SJCRH30 (cell line): ENCODE data around the gene OR5H15. TPM values are rescaled to one million over a fixed set of nuclear protein-coding genes. Genes with fewer than 3 reads are reported as not detected.
"Not testable (repeated sequence)": the region's sequence is repeated elsewhere in the genome, so short reads cannot be mapped to it uniquely, and the experiment has no call there.

Experiments used
- DNase-seq, 2 experiments: peaks; one replicate each; pipeline ENCODE4 v3.0.0-alpha.2; 2015 to 2020
- H3K27ac ChIP-seq: fragments of 250-450 bp; sonication (Bioruptor Pico); 2 replicates; pipeline ENCODE4 v1.5.1; 2020; ENCODE audit warnings: mild to moderate bottlenecking, moderate library complexity
- H3K27me3 ChIP-seq: fragments of 250-450 bp; sonication (Bioruptor Pico); 2 replicates; pipeline ENCODE4 v1.5.1; 2020; ENCODE audit warnings: mild to moderate bottlenecking, moderate library complexity
- H3K36me3 ChIP-seq: fragments of 250-450 bp; sonication (Bioruptor Pico); 2 replicates; pipeline ENCODE4 v1.5.1; 2020; ENCODE audit warnings: mild to moderate bottlenecking, moderate library complexity
- H3K4me1 ChIP-seq: fragments of 250-450 bp; sonication (Bioruptor Pico); 2 replicates; pipeline ENCODE4 v1.5.1; 2020; ENCODE audit warnings: mild to moderate bottlenecking, moderate library complexity
- H3K4me3 ChIP-seq: fragments of 250-450 bp; sonication (Bioruptor Pico); 2 replicates; pipeline ENCODE4 v1.5.1; 2020; ENCODE audit warnings: mild to moderate bottlenecking, moderate library complexity
- H3K9me3 ChIP-seq: fragments of 250-450 bp; sonication (Bioruptor Pico); replicated peaks from 2 replicates; pipeline ENCODE4 v1.5.1; 2020; ENCODE audit warnings: mild to moderate bottlenecking, moderate library complexity
- total RNA-seq: library from RNA; depleted of rRNA; stranded (reverse); fragments of >200 nt; shearing (Covaris generic); gene quantifications from 2 replicates; pipeline ENCODE4 v1.2.3, GENCODE V29; 2014; rRNA removed

The OR5H15 gene
- total RNA-seq = not detected in 2 replicates

- Histone ChIP-seq H3K4me3 (no peak within 1 kb of the TSS), H3K4me1 (no peaks in the 10 kb centered on the region), H3K27ac (no peak within 1 kb of the TSS), H3K9me3 (no peaks in the 10 kb centered on the region), H3K36me3 (no peaks in the 10 kb centered on the region), H3K27me3 (no peaks in the 10 kb centered on the region)
- DNase-seq = no peak
These were observed at the start of gene OR5H15 for GRCh38 chr3:98166396-98166795. Gene OR5H15 (plus strand): TSS chr3:98166696. CDS start chr3:98168700, 2,004 bp downstream.

GRCh38 chr3:98130421-98130820 is 36.1 kb upstream of the OR5H15 start, which contains the start of gene OR5H1:
Gene OR5H1 (plus strand): TSS chr3:98130721. CDS start chr3:98132698, 1,977 bp downstream.
- Histone ChIP-seq H3K4me1 (no peaks in the 10 kb centered on the region), H3K27me3 (no peaks in the 10 kb centered on the region), H3K27ac (no peak within 1 kb of the TSS), H3K36me3 (no peaks in the 10 kb centered on the region), H3K9me3 (no peaks in the 10 kb centered on the region), H3K4me3 (no peak within 1 kb of the TSS)
- DNase-seq = no peak

GRCh38 chr3:98136631-98137030 is 29.9 kb upstream of the OR5H15 start:
- Histone ChIP-seq H3K9me3 (no peaks in the 10 kb centered on the region), H3K4me1 (no peaks in the 10 kb centered on the region), H3K27me3 (no peaks in the 10 kb centered on the region), H3K27ac (no peak overlapping the region), H3K4me3 (no peak overlapping the region), H3K36me3 (no peaks in the 10 kb centered on the region)
- peak in 1 of 2 experiments; percentile 5 for DNase-seq

- not testable (repeated sequence) for H3K4me3 ChIP-seq, H3K4me1 ChIP-seq, DNase-seq, H3K9me3 ChIP-seq, H3K27me3 ChIP-seq, H3K27ac ChIP-seq, H3K36me3 ChIP-seq
These were observed 28.5 kb upstream of the OR5H15 start for GRCh38 chr3:98137826-98138557.

GRCh38 chr3:98140531-98140930 is 26.0 kb upstream of the OR5H15 start:
- H3K9me3 ChIP-seq = no peaks in the 10 kb centered on the region
- H3K4me3 ChIP-seq = no peak overlapping the region
- no peaks in the 10 kb centered on the region for H3K36me3 ChIP-seq
- no peaks in the 10 kb centered on the region for H3K4me1 ChIP-seq
- no peaks in the 10 kb centered on the region for H3K27me3 ChIP-seq
- no peak overlapping the region for H3K27ac ChIP-seq
- DNase-seq = no peak

- H3K36me3 ChIP-seq = no peaks in the 10 kb centered on the region
- H3K4me1 ChIP-seq = no peaks in the 10 kb centered on the region
- no peaks in the 10 kb centered on the region; the same call in 1 of the 2 replicates for H3K27me3 ChIP-seq
- H3K27ac ChIP-seq = no peak within 1 kb of the TSS
- no peak for DNase-seq
- no peaks in the 10 kb centered on the region for H3K9me3 ChIP-seq
- H3K4me3 ChIP-seq = no peak within 1 kb of the TSS
These were observed 19.3 kb upstream of the OR5H15 start, which contains the start of gene OR5H14 for GRCh38 chr3:98147179-98147578. Gene OR5H14 (plus strand): TSS chr3:98147479. CDS start chr3:98149386, 1,907 bp downstream.

GRCh38 chr3:98148751-98149150 is 17.7 kb upstream of the OR5H15 start:
- H3K4me3 ChIP-seq = no peak overlapping the region
- H3K36me3 ChIP-seq = no peaks in the 10 kb centered on the region
- no peaks in the 10 kb centered on the region for H3K4me1 ChIP-seq
- DNase-seq = no peak
- no peaks in the 10 kb centered on the region for H3K9me3 ChIP-seq
- no peaks in the 10 kb centered on the region; the same call in 1 of the 2 replicates for H3K27me3 ChIP-seq
- H3K27ac ChIP-seq = no peak overlapping the region

GRCh38 chr3:98149456-98149855 is 17.0 kb upstream of the OR5H15 start:
- H3K4me3 ChIP-seq, H3K9me3 ChIP-seq, H3K27ac ChIP-seq, H3K36me3 ChIP-seq, H3K27me3 ChIP-seq, DNase-seq, H3K4me1 ChIP-seq: not testable (repeated sequence)

GRCh38 chr3:98151241-98151640 is 15.3 kb upstream of the OR5H15 start:
- Histone ChIP-seq H3K9me3 (no peaks in the 10 kb centered on the region), H3K36me3 (no peaks in the 10 kb centered on the region), H3K27me3 (no peaks in the 10 kb centered on the region; the same call in 1 of the 2 replicates), H3K4me3 (no peak overlapping the region), H3K4me1 (no peaks in the 10 kb centered on the region), H3K27ac (no peak overlapping the region)
- DNase-seq = no peak

GRCh38 chr3:98171071-98171470 is 4.6 kb downstream of the OR5H15 start:
- Histone ChIP-seq H3K9me3 (no peaks in the 10 kb centered on the region), H3K27me3 (no peaks in the 10 kb centered on the region), H3K4me1 (no peaks in the 10 kb centered on the region; the same call in 1 of the 2 replicates), H3K36me3 (no peaks in the 10 kb centered on the region), H3K27ac (no peak overlapping the region), H3K4me3 (no peak overlapping the region)
- DNase-seq = no peak

GRCh38 chr3:98172621-98173020 is 6.1 kb downstream of the OR5H15 start:
- H3K9me3 ChIP-seq = no peaks in the 10 kb centered on the region
- no peaks in the 10 kb centered on the region; the same call in 1 of the 2 replicates for H3K4me1 ChIP-seq
- H3K27ac ChIP-seq = no peak overlapping the region
- peak overlapping the region; percentile 25 for H3K4me3 ChIP-seq
- peak; percentile 27 to 38 for DNase-seq
- no peaks in the 10 kb centered on the region for H3K27me3 ChIP-seq
- H3K36me3 ChIP-seq = no peaks in the 10 kb centered on the region

- Histone ChIP-seq H3K27ac (no peak overlapping the region), H3K36me3 (no peaks in the 10 kb centered on the region), H3K4me1 (no peaks in the 10 kb centered on the region), H3K27me3 (no peaks in the 10 kb centered on the region), H3K4me3 (no peak overlapping the region), H3K9me3 (no peaks in the 10 kb centered on the region)
- DNase-seq = no peak
These were observed 13.9 kb downstream of the OR5H15 start for GRCh38 chr3:98180319-98180890.

- DNase-seq = no peak
- no peaks in the 10 kb centered on the region for H3K36me3 ChIP-seq
- no peaks in the 10 kb centered on the region for H3K9me3 ChIP-seq
- H3K27me3 ChIP-seq = no peaks in the 10 kb centered on the region
- no peaks in the 10 kb centered on the region for H3K4me1 ChIP-seq
- no peak overlapping the region for H3K4me3 ChIP-seq
- no peak overlapping the region for H3K27ac ChIP-seq
These were observed 15.7 kb downstream of the OR5H15 start for GRCh38 chr3:98182196-98182595.

GRCh38 chr3:98185180-98185579 is 18.7 kb downstream of the OR5H15 start:
- Histone ChIP-seq H3K4me1 (no peaks in the 10 kb centered on the region), H3K9me3 (no peaks in the 10 kb centered on the region), H3K27me3 (no peaks in the 10 kb centered on the region), H3K36me3 (no peaks in the 10 kb centered on the region), H3K4me3 (no peak overlapping the region), H3K27ac (no peak overlapping the region)
- no peak for DNase-seq

- Histone ChIP-seq H3K27me3 (no peaks in the 10 kb centered on the region), H3K36me3 (no peaks in the 10 kb centered on the region), H3K4me3 (no peak overlapping the region), H3K27ac (no peak overlapping the region), H3K4me1 (no peaks in the 10 kb centered on the region), H3K9me3 (no peaks in the 10 kb centered on the region)
- peak in 1 of 2 experiments; percentile 22 for DNase-seq
These were observed 22.0 kb downstream of the OR5H15 start for GRCh38 chr3:98188545-98188944.
